HepG2 (cell line): Measurements from ENCODE around the gene ZDHHC7. TPM values are rescaled to one million over a fixed set of nuclear protein-coding genes. Genes with fewer than 3 reads are reported as not detected.

ENCODE experiments used
- FOXA1 ChIP-seq, 2 experiments: fragments of 450-650 bp in 1 of 2; sonication (generic) in 1 of 2; formaldehyde crosslinking in 1 of 2; IDR thresholded peaks; 2 replicates each; pipeline versions ENCODE4 v1.4.0 to v1.6.1; 2016 to 2020; ENCODE audit warnings: missing genetic modification reagents in 1 of 2
- HNRNPL ChIP-seq: fragments of 200-400 bp; formaldehyde crosslinking; IDR thresholded peaks from 2 replicates; pipeline ENCODE4 v1.6.1; 2017; ENCODE audit warnings: mild to moderate bottlenecking, low read depth, low read length
- MATR3 ChIP-seq: sonication (generic); formaldehyde crosslinking; IDR thresholded peaks from 2 replicates; pipeline ENCODE4 v1.4.0; 2020; ENCODE audit warnings: missing genetic modification reagents
- SALL1 ChIP-seq: sonication (generic); formaldehyde crosslinking; IDR thresholded peaks from 2 replicates; pipeline ENCODE4 v1.8.0; 2022; ENCODE audit warnings: mild to moderate bottlenecking, missing genetic modification reagents
- ZNF746 ChIP-seq: sonication (generic); formaldehyde crosslinking; IDR thresholded peaks from 2 replicates; pipeline ENCODE4 v1.8.0; 2022; ENCODE audit warnings: mild to moderate bottlenecking, missing genetic modification reagents
- ZNF784 ChIP-seq: sonication (generic); formaldehyde crosslinking; IDR thresholded peaks from 2 replicates; pipeline ENCODE4 v1.5.1; 2020; ENCODE audit warnings: missing genetic modification reagents, mild to moderate bottlenecking, borderline replicate concordance
- polyA plus RNA-seq, 8 experiments: library from polyadenylated mRNA; depleted of rRNA in 3 of 8; stranded (reverse) in 7 of 8; unstranded in 1 of 8; fragments of >200 nt; fragmentation: Illumina TruSeq in 4 of 8; extraction: Trizol in 4 of 8; gene quantifications; 2 replicates each; pipeline versions ENCODE4 v1.2.1 to v1.2.3, GENCODE V29; 2011 to 2016; ENCODE audit warnings: low read depth in 4 of 8, missing spikeins in 1 of 8, mixed read lengths in 1 of 8; ENCODE audit not compliant: insufficient read depth in 1 of 8
- total RNA-seq, 5 experiments: library from RNA; depleted of rRNA; stranded (reverse); fragments of >200 nt; fragmentation: Illumina TruSeq; extraction: Trizol; gene quantifications; 2 replicates each; pipeline ENCODE4 v1.2.3, GENCODE V29; 2016; ENCODE audit warnings: low read depth in 1 of 5
- TF ChIP-seq, protein P1 (sequence below): sonication (generic); formaldehyde crosslinking; IDR thresholded peaks from 2 replicates; pipeline ENCODE4 v1.4.0; 2020; ENCODE audit warnings: missing genetic modification reagents
- TF ChIP-seq, protein P2 (sequence below): sonication (generic); formaldehyde crosslinking; IDR thresholded peaks from 2 replicates; pipeline ENCODE4 v1.9.0; 2022; ENCODE audit warnings: missing genetic modification reagents, mild to moderate bottlenecking, borderline replicate concordance

The ZDHHC7 gene
- total and polyA plus RNA-seq, 2 of the 13 experiments (the other 11 are each of a cell fraction or from before 2014, with no cell fraction given): 46.8 to 67.6 TPM

DNA sequence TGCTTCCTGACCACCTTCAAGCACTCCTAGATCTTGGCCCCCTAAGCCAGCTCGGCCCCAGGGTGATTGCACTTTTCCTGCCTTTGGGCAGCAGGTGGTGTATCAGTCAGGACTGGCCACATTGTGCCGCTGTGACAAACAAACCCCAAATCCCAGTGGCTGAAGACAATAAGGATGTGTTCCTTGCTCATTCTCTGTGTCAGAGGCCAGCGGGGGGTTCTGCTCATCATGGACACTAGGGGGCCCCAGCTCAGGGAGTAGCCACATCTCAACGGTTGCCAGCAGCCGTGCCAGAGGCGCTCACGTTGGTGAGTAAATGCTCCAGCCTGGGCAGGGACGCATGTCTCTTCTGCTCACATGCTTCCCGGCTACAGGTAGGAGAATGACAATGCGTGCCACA lies 60.4 kb downstream of the ZDHHC7 start (continued):
- TF ChIP-seq, protein P1, sequence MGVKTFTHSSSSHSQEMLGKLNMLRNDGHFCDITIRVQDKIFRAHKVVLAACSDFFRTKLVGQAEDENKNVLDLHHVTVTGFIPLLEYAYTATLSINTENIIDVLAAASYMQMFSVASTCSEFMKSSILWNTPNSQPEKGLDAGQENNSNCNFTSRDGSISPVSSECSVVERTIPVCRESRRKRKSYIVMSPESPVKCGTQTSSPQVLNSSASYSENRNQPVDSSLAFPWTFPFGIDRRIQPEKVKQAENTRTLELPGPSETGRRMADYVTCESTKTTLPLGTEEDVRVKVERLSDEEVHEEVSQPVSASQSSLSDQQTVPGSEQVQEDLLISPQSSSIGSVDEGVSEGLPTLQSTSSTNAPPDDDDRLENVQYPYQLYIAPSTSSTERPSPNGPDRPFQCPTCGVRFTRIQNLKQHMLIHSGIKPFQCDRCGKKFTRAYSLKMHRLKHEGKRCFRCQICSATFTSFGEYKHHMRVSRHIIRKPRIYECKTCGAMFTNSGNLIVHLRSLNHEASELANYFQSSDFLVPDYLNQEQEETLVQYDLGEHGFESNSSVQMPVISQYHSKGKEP (CRISPR knock-in tag): no peak
- TF ChIP-seq SALL1 (0 out of 2 replicates have a peak, but pooled peaks have one; percentile 18), ZNF746 (CRISPR knock-in tag) (0 out of 2 replicates have a peak, but pooled peaks have one; percentile 27), FOXA1 (IDR thresholded peaks at IDR 0.05) (no peak), FOXA1 (CRISPR knock-in tag; IDR thresholded peaks at IDR 0.05) (peak; percentile 41; the same call in 1 of the 2 replicates), ZNF784 (CRISPR knock-in tag) (no peak), HNRNPL (peak; percentile 60; the same call in 1 of the 2 replicates), MATR3 (CRISPR knock-in tag) (no peak)
- TF ChIP-seq, protein P2, sequence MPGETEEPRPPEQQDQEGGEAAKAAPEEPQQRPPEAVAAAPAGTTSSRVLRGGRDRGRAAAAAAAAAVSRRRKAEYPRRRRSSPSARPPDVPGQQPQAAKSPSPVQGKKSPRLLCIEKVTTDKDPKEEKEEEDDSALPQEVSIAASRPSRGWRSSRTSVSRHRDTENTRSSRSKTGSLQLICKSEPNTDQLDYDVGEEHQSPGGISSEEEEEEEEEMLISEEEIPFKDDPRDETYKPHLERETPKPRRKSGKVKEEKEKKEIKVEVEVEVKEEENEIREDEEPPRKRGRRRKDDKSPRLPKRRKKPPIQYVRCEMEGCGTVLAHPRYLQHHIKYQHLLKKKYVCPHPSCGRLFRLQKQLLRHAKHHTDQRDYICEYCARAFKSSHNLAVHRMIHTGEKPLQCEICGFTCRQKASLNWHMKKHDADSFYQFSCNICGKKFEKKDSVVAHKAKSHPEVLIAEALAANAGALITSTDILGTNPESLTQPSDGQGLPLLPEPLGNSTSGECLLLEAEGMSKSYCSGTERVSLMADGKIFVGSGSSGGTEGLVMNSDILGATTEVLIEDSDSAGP: peak; percentile 20; the same call in 1 of the 2 replicates
